IPS-15b (cell line): ENCODE measurements around the gene COL5A1.

Experiments
- H3K27me3 ChIP-seq: one replicate; pipeline ENCODE4 v1.6.1; 2013; ENCODE audit warnings: low read length; ENCODE audit not compliant: control insufficient read depth, insufficient read depth
- H3K36me3 ChIP-seq: one replicate; pipeline ENCODE4 v1.6.1; 2013; ENCODE audit warnings: low read length; ENCODE audit not compliant: control insufficient read depth, insufficient read depth
- H3K4me1 ChIP-seq: one replicate; pipeline ENCODE4 v1.6.1; 2013; ENCODE audit warnings: mild to moderate bottlenecking, low read length; ENCODE audit not compliant: control insufficient read depth, insufficient read depth
- H3K4me3 ChIP-seq: one replicate; pipeline ENCODE4 v1.5.1; 2013; ENCODE audit warnings: low read depth, low read length
- H3K9ac ChIP-seq: one replicate; pipeline ENCODE4 v1.6.1; 2013; ENCODE audit warnings: low read depth, mild to moderate bottlenecking, low read length
- H3K9me3 ChIP-seq: one replicate; pipeline ENCODE4 v1.6.1; 2013; ENCODE audit warnings: mild to moderate bottlenecking, low read length; ENCODE audit not compliant: control insufficient read depth, insufficient read depth

COL5A1 gene

GRCh38 chr9:134886413-134886913 lies 244.9 kb downstream of the COL5A1 start:
- Histone ChIP-seq H3K9ac (no peak overlapping the region), H3K27me3 (no peaks in the 10 kb centered on the region), H3K36me3 (no peaks in the 10 kb centered on the region)

GRCh38 chr9:134887219-134887618 lies 245.6 kb downstream of the COL5A1 start:
- no peaks in the 10 kb centered on the region for H3K27me3 ChIP-seq
- no peak overlapping the region for H3K9ac ChIP-seq
- no peaks in the 10 kb centered on the region for H3K36me3 ChIP-seq
- no peak overlapping the region for H3K4me3 ChIP-seq
- no peaks in the 10 kb centered on the region for H3K9me3 ChIP-seq
- no peaks in the 10 kb centered on the region for H3K4me1 ChIP-seq

More at GRCh38 chr9:134886413-134886913, 244.9 kb downstream of the COL5A1 start:
- no peaks in the 10 kb centered on the region for H3K9me3 ChIP-seq
- H3K4me1 ChIP-seq = no peaks in the 10 kb centered on the region
- H3K4me3 ChIP-seq = no peak overlapping the region

GRCh38 chr9:134887686-134888602 lies 246.3 kb downstream of the COL5A1 start:
- no peaks in the 10 kb centered on the region for H3K4me1 ChIP-seq

GRCh38 chr9:134888603-134889190 lies 247.1 kb downstream of the COL5A1 start:
- no peaks in the 10 kb centered on the region for H3K9me3 ChIP-seq
- H3K9ac ChIP-seq = no peak overlapping the region
- H3K4me1 ChIP-seq = no peaks in the 10 kb centered on the region
- no peaks in the 10 kb centered on the region for H3K27me3 ChIP-seq
- no peak overlapping the region for H3K4me3 ChIP-seq
- no peaks in the 10 kb centered on the region for H3K36me3 ChIP-seq

More at GRCh38 chr9:134887686-134888602, 246.3 kb downstream of the COL5A1 start:
- no peak overlapping the region for H3K9ac ChIP-seq
- no peaks in the 10 kb centered on the region for H3K9me3 ChIP-seq
- H3K4me3 ChIP-seq = no peak overlapping the region
- H3K36me3 ChIP-seq = no peaks in the 10 kb centered on the region
- no peaks in the 10 kb centered on the region for H3K27me3 ChIP-seq

- Histone ChIP-seq H3K36me3 (no peaks in the 10 kb centered on the region), H3K4me1 (no peaks in the 10 kb centered on the region), H3K9me3 (no peaks in the 10 kb centered on the region), H3K9ac (no peak overlapping the region), H3K4me3 (no peak overlapping the region), H3K27me3 (no peaks in the 10 kb centered on the region)
Observed at GRCh38 chr9:134889386-134890154, 248.0 kb downstream of the COL5A1 start.

- H3K4me3 ChIP-seq = no peak overlapping the region
- H3K9me3 ChIP-seq = no peaks in the 10 kb centered on the region
- H3K9ac ChIP-seq = no peak overlapping the region
- no peaks in the 10 kb centered on the region for H3K27me3 ChIP-seq
- H3K4me1 ChIP-seq = no peaks in the 10 kb centered on the region
- H3K36me3 ChIP-seq = no peaks in the 10 kb centered on the region
Observed at GRCh38 chr9:134890155-134890495, 248.5 kb downstream of the COL5A1 start.

- Histone ChIP-seq H3K36me3 (no peaks in the 10 kb centered on the region), H3K27me3 (no peaks in the 10 kb centered on the region), H3K9ac (no peak overlapping the region), H3K4me3 (no peak overlapping the region), H3K4me1 (no peaks in the 10 kb centered on the region), H3K9me3 (no peaks in the 10 kb centered on the region)
Observed at GRCh38 chr9:134891053-134891452, 249.4 kb downstream of the COL5A1 start.

- H3K4me1 ChIP-seq = no peaks in the 10 kb centered on the region
- H3K36me3 ChIP-seq = no peaks in the 10 kb centered on the region
- H3K9ac ChIP-seq = no peak overlapping the region
- no peaks in the 10 kb centered on the region for H3K27me3 ChIP-seq
- no peaks in the 10 kb centered on the region for H3K9me3 ChIP-seq
- no peak overlapping the region for H3K4me3 ChIP-seq
Observed at GRCh38 chr9:134891713-134892112, 250.1 kb downstream of the COL5A1 start.

GRCh38 chr9:134892221-134892620 lies 250.6 kb downstream of the COL5A1 start:
- no peak overlapping the region for H3K9ac ChIP-seq
- H3K36me3 ChIP-seq = no peaks in the 10 kb centered on the region

GRCh38 chr9:134892820-134893420 lies 251.3 kb downstream of the COL5A1 start:
- no peaks in the 10 kb centered on the region for H3K36me3 ChIP-seq
- H3K4me3 ChIP-seq = no peak overlapping the region
- H3K9ac ChIP-seq = no peak overlapping the region
- H3K9me3 ChIP-seq = no peaks in the 10 kb centered on the region
- no peaks in the 10 kb centered on the region for H3K27me3 ChIP-seq
- H3K4me1 ChIP-seq = no peaks in the 10 kb centered on the region

More at GRCh38 chr9:134892221-134892620, 250.6 kb downstream of the COL5A1 start:
- no peaks in the 10 kb centered on the region for H3K9me3 ChIP-seq
- H3K27me3 ChIP-seq = no peaks in the 10 kb centered on the region
- no peak overlapping the region for H3K4me3 ChIP-seq
- H3K4me1 ChIP-seq = no peaks in the 10 kb centered on the region
